MM.1S (cell line): Measurements from ENCODE around the gene BRINP3.

ENCODE experiments used
- CTCF ChIP-seq: fragments of 300-600 bp; sonication (generic); IDR thresholded peaks from 2 replicates; pipeline ENCODE4 v1.5.1; 2016; ENCODE audit warnings: antibody characterized with exemption, low read length, mixed read lengths
- EZH2 ChIP-seq: fragments of 300-600 bp; sonication (generic); optimal IDR thresholded peaks from 2 replicates; pipeline ENCODE3; 2017; ENCODE audit warnings: low read depth, mild to moderate bottlenecking, antibody characterized with exemption, low read length, mixed read lengths
- EZH2phosphoT487 ChIP-seq: fragments of 300-600 bp; sonication (generic); IDR thresholded peaks from 2 replicates; pipeline ENCODE4 v1.6.1; 2018; ENCODE audit warnings: antibody characterized with exemption, low read length

DNA sequence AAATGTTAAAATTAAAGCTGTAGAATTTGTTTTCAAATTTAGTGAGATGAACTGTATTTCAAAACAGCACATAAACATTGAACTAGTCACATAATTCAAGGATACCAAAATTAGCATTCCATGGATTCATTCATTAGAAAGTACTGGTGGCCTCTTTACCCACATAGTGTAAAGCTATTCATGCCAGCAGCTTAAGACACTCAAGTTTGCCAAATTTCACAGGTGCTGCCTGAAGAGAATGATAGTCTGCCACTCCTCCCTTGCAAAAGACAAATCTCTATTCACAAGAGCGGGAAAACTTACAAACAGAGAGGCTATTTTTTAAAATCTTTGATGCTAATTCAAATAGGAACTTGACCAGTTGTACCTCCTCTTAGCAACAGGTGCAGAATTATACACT lies 337.0 kb downstream of the BRINP3 start:
- TF ChIP-seq CTCF (no peak), EZH2phosphoT487 (no peak), EZH2 (no peak)
